Hematopoietic multipotent progenitor cell treated with erythropoietin and hydrocortisone succinate and interleukin-3 and kit ligand, for 4 days (in vitro differentiated cells): ENCODE results near the gene PRSS27.
"Not testable (repeated sequence)": the region's sequence is repeated elsewhere in the genome, so short reads cannot be mapped to it uniquely, and the experiment has no call there.

Experiments used
- DNase-seq: peaks from one replicate; pipeline ENCODE4 v3.0.0-alpha.2; 2015

PRSS27 gene

GRCh38 chr16:2692251-2692947 lies 27.6 kb downstream of the PRSS27 start:
- DNase-seq = no peak

GRCh38 chr16:2691491-2692248 lies 28.4 kb downstream of the PRSS27 start:
- DNase-seq = no peak

GRCh38 chr16:2690852-2691251 lies 29.2 kb downstream of the PRSS27 start:
- DNase-seq = no peak

- peak; percentile 56 for DNase-seq
These were observed 29.8 kb downstream of the PRSS27 start for GRCh38 chr16:2689968-2690801.

GRCh38 chr16:2689422-2689821 lies 30.6 kb downstream of the PRSS27 start:
- not testable (repeated sequence) for DNase-seq

- no peak for DNase-seq
These were observed 32.3 kb downstream of the PRSS27 start for GRCh38 chr16:2687531-2688308.

GRCh38 chr16:2686912-2687507 lies 33.0 kb downstream of the PRSS27 start:
- DNase-seq = peak; percentile 94

- not testable (repeated sequence) for DNase-seq
These were observed 33.9 kb downstream of the PRSS27 start for GRCh38 chr16:2686075-2686474.

- not testable (repeated sequence) for DNase-seq
These were observed 37.0 kb downstream of the PRSS27 start for GRCh38 chr16:2683041-2683440.

GRCh38 chr16:2682209-2683021 lies 37.6 kb downstream of the PRSS27 start, which contains the start of gene KCTD5:
KCTD5 (plus strand) TSS chr16:2682523; CDS start chr16:2682549, 26 bp downstream.
- DNase-seq = peak; percentile 98

GRCh38 chr16:2680360-2680759 lies 39.7 kb downstream of the PRSS27 start:
- DNase-seq = not testable (repeated sequence)

- peak; percentile 54 for DNase-seq
These were observed 40.1 kb downstream of the PRSS27 start for GRCh38 chr16:2679902-2680301.

- DNase-seq = not testable (repeated sequence)
These were observed 41.6 kb downstream of the PRSS27 start for GRCh38 chr16:2678206-2678965.

GRCh38 chr16:2676937-2677336 lies 43.1 kb downstream of the PRSS27 start:
- not testable (repeated sequence) for DNase-seq

- DNase-seq = no peak
These were observed 44.3 kb downstream of the PRSS27 start for GRCh38 chr16:2675714-2676113.

- DNase-seq = no peak
These were observed 45.0 kb downstream of the PRSS27 start for GRCh38 chr16:2675021-2675420.

- DNase-seq = peak; percentile 98
These were observed 46.7 kb downstream of the PRSS27 start for GRCh38 chr16:2673066-2673999.

- DNase-seq = no peak
These were observed 48.3 kb downstream of the PRSS27 start for GRCh38 chr16:2671741-2672140.

GRCh38 chr16:2671193-2671592 lies 48.8 kb downstream of the PRSS27 start:
- DNase-seq = peak; percentile 46
